HepG2 (cell line): ENCODE data around the gene RNPS1.

Experiments
- BRD4 ChIP-seq: sonication (generic); formaldehyde crosslinking; IDR thresholded peaks from 2 replicates; pipeline ENCODE4 v1.4.0; 2020; ENCODE audit warnings: missing genetic modification reagents
- CTCF ChIP-seq: sonication (generic); formaldehyde crosslinking; IDR thresholded peaks from 2 replicates; pipeline ENCODE4 v1.5.0; 2020; ENCODE audit warnings: mild to moderate bottlenecking, missing genetic modification reagents, moderate library complexity
- HCFC1 ChIP-seq: fragments of 150-350 bp; IDR thresholded peaks from 2 replicates; pipeline ENCODE4 v1.6.1; 2014; ENCODE audit warnings: low read depth, low read length
- HMG20B ChIP-seq: conservative IDR thresholded peaks from 2 replicates; pipeline ENCODE4 v1.6.1; 2016; ENCODE audit warnings: missing genetic modification reagents, missing compliant biosample characterization
- MEF2D ChIP-seq: sonication (generic); formaldehyde crosslinking; IDR thresholded peaks from 2 replicates; pipeline ENCODE4 v1.5.1; 2020; ENCODE audit warnings: mild to moderate bottlenecking, missing genetic modification reagents
- POLR2A ChIP-seq, 2 experiments: IDR thresholded peaks; 2 replicates each; pipeline ENCODE4 v1.6.1; 2011; ENCODE audit warnings: low read depth in 2 of 2, low read length in 2 of 2, mild to moderate bottlenecking in 1 of 2, moderate library complexity in 1 of 2; ENCODE audit not compliant: insufficient read depth in 1 of 2
- ZNF770 ChIP-seq: sonication (generic); formaldehyde crosslinking; IDR thresholded peaks from 2 replicates; pipeline ENCODE4 v1.5.0; 2020; ENCODE audit warnings: mild to moderate bottlenecking, missing genetic modification reagents
- ZXDC ChIP-seq: sonication (generic); formaldehyde crosslinking; IDR thresholded peaks from 2 replicates; pipeline ENCODE4 v1.5.0; 2020; ENCODE audit warnings: mild to moderate bottlenecking, missing genetic modification reagents

GRCh38 chr16:2292221-2292620 lies 24.3 kb upstream of the RNPS1 start:
- TF ChIP-seq BRD4 (no peak), ZXDC (CRISPR knock-in tag) (no peak), HMG20B (CRISPR knock-in tag) (no peak), MEF2D (no peak), CTCF (CRISPR knock-in tag) (no peak), ZNF770 (CRISPR knock-in tag) (no peak), HCFC1 (no peak), POLR2A (IDR thresholded peaks at IDR 0.05; ENCODE audit: insufficient read depth in 1 of 2, low read depth in 2 of 2, low read length in 2 of 2) (no peak)
